Superior temporal gyrus (tissue), 1 donor: ENCODE data around the gene NDUFC2.
A peak's percentile ranks its signal among the peaks of the same experiment; 100 is the strongest.
"Not testable (repeated sequence)": the region's sequence is repeated elsewhere in the genome, so short reads cannot be mapped to it uniquely, and the experiment has no call there.

Source experiments
- DNase-seq: peaks from one replicate; pipeline ENCODE4 v3.0.0-alpha.2; 2016; ENCODE audit errors: extremely low spot score

The NDUFC2 gene

DNA sequence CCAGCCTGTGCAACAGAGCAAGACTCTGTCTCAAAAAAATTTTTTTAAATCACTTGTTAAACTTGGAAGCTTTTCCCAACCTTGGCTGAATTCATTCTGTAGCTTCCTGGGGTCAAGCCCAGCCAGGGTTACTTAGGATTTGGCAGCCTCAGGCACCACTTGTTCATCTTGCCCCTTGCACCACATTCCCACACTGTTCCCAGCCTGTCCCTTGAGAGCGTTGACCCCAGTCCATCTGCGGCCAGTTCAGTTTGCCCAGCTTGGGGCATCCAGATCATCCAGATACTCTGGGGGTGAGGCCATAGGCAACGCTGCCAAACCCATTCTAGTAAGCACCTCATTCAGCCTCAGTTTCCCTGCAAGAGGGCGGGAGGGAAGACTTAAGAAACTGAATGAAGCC lies 24.7 kb downstream of the NDUFC2 start:
- DNase-seq: no peak

DNA sequence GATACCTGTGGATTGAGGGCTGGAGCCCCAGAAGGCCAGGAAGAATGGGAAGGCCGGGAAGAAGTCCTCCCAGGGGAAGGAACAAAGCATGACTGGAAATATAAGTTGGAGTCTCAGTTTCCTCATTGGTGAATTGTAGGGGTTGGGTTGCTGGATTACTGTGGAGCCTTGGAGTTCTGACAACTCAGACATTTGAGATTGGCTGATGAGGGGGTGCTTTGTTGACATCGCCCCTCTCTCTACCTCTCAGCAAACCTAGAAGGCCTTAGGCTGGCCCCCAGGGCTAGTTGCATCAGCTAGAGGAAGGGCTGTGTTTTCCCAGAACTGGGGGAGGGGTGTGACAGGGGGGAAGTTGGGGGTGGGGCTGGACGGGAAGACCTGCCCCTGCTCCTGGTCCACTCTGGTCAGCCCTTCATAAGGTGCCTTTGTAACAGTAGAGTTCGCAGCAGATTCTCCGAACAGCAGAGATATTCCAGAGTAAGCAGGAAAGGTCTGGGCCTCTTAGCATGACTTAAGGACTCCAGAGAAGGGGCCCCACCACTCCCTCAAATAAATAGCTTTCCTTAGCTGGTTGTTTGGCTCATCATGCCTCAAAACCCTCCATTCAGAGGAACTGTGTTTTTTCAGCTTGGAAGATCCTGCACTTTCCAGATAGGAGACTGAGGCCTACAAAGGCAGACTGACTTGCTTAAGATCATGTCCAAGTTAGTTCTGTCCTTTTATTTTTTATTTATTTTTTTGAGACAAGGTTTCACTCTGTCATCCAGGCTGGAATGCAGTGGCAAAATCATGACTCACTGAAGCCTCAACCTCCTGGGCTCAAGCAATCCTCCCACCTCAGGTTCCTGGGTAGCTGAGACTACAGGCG lies 28.5 kb downstream of the NDUFC2 start:
- no peak for DNase-seq

DNA sequence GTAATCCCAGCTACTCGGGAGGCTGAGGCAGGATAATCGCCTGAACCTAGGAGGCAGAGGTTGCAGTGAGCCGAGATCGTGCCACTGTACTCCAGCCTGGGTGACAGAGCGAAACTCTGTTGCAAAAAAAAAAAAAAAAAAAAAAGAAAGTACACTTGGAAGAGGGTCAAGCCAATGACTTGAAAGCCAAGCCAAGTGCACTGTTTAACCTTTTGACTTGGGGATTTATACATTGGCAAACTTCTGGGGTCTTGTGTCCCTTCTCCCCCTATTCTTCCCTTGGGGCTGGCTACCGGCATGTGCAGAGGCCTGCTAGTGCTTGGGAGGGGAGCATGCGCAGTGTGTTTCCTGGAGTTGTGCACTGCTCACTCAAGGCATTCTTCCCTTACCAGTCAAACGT lies 30.3 kb downstream of the NDUFC2 start:
- no peak for DNase-seq

DNA sequence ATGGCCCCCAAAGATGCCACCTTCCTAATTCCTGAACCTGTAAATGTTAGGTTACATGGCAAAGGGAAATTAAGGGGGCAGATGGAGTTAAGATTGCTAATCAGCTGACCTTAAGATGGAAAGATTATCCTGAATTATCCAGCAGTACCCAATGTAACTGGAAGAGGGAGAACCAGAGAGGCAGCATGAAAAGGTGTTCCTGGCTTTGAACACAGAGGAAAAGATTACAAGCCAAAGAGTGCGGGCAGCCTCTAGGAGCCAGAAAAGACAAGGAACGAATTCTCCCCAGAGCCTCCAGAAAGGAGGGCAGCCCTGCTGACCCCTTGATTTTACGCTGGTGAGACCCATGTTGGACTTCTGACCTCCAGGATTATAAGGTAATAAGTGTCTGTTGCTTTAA lies 31.1 kb downstream of the NDUFC2 start:
- no peak for DNase-seq

DNA sequence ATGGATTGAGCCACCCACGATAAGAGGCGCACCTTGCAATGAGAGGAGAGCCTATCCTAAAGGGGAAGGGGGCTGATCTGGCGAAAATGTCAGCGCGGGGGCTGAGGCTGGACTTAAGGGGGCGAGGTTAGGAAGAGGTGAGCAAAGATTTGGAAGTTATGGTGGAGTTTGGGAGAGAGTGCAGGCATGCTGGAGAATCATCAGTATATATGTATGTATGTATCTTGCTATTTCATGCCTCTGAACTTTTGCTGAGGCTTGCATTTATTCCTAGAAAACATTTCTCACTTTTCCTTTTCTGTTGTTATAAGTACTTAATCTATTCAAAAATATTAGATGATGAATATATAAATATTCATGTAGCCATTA lies 33.2 kb downstream of the NDUFC2 start:
- no peak for DNase-seq

DNA sequence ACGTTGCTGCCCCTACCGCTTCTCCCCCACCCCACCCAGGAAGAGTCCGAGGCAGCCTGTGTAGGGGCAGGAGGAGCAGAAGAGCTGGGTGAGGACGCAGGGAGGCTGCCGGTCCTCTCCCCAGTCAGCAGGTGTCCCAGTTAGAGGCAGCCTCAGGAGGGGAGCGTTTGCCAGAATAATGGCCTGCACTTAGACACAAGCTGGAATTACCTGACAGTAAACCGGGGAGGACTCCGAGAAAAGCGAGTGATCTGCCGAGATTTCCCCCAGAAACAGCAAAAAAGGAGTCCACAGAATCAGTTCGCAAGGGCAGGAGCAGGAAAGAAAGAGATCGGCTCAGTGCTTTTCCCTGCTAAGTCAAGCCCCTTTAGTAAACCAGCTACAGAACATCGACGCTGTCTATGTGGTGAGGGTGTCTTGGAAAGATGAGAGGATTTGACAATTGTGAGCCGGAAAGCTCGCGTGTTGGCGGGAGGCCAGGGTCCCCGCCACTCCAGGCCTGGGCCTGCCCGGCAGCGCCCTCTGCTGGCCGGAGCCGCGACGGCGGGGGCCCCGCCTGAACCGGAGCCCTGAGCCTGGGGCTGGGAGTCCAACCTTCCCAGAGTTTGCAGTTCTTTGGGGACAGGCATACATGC lies 33.7 kb downstream of the NDUFC2 start:
- peak; percentile 87 for DNase-seq

DNA sequence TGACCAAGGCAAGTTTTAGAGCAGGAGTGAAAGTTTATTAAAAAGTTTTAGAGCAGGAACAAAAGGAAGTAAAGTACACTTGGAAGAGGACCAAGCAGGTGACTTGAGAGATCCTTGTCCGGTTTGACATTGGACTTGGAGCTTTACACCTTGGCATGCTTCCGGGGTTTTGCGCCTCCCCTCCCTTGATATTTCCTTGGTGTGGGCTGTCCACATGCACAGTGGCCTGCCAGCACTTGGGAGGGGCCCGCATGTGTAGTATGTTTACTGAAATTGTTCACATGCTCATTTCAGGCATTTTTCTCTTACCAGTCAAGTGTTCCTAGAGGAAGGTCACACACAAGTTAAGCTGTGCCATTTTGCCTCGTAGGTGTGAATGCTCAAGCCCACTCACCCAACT lies 35.0 kb downstream of the NDUFC2 start:
- DNase-seq: no peak

DNA sequence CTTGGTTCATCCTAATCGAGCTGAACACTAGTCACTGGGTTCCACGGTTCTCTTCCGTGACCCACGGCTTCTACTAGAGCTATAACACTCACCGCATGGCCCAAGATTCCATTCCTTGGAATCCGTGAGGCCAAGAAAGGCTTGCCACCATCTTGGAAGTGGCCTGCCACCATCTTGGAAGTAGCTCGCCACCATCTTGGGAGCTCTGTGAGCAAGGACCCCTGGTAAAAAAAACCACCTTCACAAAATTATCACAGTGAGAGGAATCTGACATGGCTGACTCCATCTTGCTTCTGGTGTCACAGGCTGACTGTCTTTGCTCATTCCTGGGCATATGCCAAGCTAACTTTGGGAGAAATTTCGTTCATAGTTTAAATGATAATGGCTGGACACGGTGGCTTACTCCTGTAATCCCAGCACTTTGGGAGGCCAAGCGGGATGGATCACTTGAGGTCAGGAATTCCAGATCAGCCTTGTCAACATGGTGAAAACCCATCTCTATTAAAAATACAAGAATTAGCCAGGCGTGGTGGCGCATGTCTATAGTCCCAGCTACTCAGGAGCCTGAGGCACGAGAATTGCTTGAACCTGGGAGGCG lies 37.7 kb downstream of the NDUFC2 start:
- no peak for DNase-seq

DNA sequence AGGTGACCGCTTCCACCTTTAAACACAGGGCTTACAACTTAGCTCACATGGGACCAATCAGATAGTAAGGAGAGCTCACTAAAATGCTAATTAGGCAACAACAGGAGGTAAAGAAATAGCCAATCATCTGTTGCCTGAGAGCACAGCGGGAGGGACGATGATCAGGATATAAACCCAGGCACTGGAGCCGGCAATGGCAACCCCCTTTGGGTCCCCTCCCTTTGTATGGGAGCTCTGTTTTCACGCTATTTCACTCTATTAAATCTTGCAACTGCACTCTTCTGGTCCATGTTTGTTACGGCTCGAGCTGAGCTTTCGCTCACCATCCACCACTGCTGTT lies 38.3 kb downstream of the NDUFC2 start:
- not testable (repeated sequence) for DNase-seq

DNA sequence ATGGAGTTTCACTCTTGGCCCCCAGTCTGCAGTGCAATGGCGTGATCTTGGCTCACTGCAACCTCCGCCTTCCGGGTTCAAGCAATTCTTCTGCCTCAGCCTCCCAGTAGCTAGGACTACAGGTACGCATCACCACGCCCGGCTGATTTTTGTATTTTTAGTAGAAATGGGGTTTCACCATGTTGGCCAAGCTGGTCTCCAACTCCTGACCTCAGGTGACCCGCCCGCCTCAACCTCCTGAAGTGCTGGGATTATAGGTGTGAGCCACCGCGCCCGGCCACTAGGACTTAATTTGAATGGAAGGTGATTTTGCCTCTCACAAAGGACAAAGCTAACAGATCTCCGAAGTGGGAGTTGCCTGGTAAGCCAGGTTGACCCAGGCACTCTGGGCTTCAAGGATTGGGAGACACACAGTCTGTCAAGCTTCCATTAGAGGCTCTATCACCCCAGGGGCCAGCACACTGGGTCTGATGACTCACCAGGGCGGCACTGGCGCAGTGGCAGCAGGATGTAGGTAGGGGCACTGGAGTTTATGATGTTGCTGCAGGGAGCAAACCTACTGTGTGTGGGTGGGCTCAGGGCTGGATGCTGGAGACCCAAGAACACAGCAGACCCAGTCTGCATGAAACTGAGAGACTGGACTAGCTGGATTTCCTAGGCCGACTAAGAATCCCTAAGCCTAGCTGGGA lies 38.8 kb downstream of the NDUFC2 start:
- DNase-seq: no peak

DNA sequence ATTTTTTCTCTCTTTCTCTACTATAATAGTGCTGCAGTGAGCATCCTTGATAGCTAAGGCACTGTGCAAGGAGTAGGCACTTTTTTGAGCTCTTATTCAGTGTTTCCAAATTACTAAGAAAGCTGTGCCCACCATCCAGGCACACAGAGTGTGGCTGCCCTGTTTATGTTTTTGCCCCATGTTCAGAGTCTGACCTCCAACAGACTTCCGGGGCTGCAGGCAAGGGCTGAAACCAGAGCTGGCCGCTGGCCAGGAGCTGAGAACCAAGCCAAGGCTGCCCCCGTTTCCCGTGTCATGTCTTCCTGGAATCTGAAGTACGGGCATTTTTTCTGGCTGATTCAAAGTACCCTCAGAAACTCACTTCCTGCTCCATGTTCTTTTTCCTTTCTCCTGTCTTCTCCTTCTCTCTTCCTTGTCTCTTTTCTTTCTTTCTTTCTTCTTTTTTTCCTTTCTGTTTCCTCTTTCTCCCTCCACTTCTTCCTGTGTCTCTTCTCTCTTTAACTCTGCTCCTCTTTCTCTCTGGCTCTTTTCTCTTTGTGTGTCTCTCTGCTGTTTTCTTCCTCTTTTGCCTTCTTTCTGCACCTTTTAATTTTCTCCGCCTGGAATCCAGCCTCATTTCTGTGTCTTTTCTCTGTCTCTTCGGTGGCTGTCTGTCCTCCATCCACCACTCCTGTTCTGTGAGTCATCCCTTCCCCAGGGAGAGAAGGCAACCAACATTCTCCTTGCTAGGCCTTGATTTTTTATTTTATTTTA lies 39.6 kb downstream of the NDUFC2 start:
- DNase-seq: peak; percentile 52

DNA sequence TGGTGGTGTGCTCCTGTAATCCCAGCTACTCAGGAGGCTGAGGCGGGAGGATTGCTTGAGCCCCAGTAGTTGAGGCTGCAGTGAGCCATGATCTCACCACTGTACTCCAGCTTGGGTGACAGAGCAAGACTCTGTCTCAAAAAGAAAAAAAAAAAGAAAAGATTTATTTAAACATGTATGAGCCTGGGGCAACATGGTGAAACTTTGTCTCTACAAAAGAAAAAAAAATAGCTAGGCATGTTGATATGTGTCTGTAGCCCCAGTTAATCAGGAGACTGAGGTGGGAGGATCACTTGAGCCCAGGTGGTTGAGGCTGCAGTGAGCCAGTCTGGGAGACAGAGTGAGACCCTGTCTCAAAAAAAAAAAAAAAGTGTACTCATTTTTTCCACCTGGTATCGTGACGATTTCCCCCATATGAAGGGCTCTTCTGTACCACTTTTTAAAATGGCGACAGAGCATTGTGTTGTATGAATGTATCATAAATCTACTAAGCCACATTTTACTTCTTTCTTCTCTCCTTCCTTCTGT lies 40.2 kb downstream of the NDUFC2 start:
- DNase-seq: no peak

DNA sequence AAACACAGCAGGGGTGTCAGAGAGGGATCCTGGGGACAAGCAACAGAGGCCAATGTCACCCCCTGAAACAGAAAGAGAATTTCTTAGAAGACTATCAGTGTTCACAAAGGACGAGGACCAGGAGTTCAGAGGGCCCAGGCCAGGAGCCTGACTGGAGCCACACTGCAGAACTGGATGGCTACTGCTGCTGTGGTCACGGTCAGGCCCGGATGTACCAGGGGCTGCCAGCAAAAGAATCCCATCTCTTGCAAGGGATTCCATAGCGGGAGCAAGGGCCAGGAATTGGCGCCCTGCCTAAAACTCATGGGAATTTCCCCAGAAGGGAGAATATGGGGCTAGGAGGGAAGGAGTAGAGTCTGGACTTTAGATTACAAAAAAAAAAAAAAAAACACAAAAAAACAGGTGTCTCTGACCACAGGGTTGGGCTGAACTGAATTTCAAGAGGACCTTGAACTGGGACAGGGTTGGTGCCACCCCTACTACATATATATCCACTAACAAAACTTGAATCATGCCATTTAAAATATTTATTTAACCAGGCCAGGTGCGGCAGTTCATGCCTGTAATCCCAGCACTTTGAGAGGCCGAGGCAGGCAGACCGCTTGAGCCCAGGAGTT lies 40.9 kb downstream of the NDUFC2 start:
- DNase-seq: no peak

DNA sequence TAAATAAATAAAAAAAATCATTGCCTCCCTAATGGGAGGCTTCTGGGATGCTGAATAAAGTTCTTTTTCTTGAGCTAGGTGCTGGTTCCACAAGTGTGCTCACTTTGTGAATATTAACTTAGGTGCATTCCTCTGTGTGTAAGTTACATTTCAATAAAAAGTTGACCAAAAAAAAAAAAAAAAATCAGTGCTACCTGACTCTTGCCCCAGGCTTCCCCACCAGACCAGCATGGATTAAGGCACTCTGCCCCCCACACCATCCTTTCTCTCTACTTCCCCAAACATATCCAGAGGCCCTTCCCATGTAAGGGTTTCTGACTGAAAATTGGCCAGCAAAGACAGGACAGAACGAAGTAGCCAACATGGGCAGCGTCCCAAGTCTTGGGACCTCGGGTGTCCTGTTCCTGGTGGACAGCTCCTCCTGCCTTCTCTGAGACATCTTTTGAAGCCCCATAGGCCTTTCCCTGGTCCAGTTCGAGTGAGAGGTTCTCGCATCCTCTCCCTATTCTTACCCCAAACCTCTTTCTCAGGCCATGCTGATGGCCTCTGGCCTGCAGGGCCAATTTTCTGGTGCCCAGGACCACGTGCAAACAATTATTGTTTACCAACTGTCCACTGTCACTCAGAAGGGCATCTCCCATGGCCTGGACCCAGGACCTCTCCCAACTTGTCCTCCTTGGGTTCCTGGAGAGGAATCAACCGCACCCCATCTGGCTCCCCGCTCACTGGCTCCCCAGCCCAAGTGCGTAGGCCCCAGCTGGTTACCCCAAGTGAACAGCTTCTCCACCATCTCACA lies 41.6 kb downstream of the NDUFC2 start:
- DNase-seq: no peak

DNA sequence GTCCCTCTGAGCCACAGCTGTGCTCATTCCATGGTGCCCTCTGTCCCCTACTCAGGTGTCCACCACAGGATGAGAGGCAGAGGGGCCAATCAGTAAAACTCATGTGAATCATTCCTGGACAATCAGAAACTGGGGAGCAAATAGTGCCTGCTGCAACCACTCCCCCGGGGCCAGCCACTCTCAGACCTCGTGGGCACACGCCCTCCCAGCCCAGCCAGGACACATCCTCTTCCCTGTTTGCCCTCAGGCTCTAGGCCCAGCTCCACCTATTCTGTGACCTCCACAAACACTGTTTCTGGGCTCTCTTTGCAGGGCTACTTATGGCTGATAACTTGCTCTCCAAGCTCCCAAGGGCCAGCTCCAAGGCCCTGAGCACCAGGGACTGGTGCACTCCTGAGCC lies 42.6 kb downstream of the NDUFC2 start:
- DNase-seq: no peak

DNA sequence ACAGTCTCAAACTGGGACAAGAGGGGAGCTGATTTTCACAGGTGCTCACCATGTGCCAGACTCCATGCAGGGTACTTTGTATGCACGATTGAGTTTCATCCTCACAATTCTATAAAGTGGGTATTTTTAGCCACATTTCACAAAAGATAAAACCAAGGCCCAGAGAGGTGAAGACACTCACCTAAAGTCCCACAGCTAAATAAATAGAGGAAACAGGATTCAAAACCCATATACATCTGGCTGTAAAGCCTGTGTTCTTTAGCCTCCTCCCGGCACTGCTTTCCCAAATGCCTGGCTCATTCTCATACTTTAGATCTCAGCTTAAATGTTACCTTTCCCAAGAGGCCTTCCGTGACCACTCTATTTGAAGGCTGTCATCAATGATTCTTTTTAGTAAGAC lies 43.3 kb downstream of the NDUFC2 start:
- no peak for DNase-seq

DNA sequence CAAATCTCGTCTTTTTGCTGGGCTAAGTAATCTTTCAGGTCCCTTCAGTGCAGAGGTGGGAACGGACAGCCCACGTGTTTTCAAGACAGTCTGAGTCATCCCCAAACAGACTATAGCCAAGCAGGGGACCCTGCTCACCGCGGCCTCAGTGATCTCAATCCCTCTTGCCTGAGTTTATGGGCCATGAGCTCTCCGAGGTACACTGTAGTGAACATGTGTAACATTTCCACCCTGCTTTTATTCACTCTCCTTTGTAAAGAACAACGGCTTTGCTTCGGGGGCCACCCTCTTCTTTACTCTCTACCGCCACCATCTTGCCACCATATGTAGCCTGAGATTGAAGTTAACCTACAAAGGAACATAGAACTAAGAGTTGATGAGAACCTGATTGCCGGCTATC lies 45.0 kb downstream of the NDUFC2 start:
- no peak for DNase-seq

DNA sequence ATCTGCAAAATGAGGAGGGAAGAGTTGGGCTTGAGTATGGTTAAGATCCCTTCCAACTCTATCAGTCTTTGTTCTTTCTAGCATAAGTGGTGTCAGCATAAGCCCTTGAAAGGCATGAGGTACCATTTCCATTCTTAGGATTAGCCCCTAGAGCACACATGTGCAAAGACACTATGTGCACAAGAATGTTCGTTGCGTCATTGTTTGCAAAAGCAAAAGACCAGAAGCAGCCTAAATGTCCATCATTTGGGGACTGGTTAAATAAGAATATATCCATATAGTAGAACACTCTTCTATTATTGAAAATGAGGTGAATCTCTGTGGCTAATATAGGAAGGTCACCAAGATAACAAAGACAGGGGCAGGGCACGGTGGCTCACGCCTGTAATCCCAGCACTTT lies 46.6 kb downstream of the NDUFC2 start:
- DNase-seq: no peak

DNA sequence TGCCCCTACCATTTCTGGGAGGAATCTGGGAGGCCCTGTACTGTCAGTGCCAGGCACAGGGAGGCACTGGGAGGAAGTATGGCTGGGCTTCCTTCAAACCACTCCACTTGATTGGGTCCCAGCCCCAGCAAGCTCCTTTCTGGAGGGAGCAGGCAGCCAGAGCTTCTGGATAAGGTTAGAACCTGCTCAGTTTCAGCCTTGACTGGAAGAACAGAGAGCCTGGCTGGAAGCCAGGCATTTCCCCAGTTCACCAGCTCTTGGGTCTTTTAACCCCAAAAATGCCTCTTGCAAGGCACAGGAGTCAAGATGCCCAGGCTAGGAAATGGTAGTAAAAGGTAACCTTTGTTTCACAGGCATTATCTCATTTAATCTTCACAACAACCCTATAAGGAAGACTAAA lies 47.6 kb downstream of the NDUFC2 start:
- DNase-seq: no peak

DNA sequence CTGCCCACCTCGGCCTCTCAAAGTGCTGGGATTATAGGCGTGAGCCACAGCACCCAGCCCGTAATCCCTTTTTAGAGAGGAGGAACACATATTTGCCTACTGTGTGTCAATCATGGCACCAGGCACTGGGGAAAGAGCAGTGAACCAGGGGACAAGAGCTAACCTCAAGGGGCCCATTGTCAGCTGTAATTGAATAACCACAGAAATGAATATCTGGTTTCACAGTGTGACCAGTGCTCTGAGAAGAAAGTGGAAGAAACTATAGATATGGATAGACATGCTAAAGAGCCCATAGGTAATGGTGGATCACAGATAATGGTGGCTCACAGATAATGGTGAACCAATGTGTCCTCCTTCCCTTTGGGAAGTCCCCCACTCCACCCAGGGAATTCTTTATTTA lies 48.0 kb downstream of the NDUFC2 start:
- DNase-seq: no peak
